ENCODE results near the gene SPO11.
A peak's percentile ranks its signal among the peaks of the same experiment; 100 is the strongest.

SPO11 gene

GRCh38 chr20:57375652-57376230, 46.1 kb downstream of the SPO11 start:
- no peaks in the 10 kb centered on the region for H3K4me1 ChIP-seq (ENCODE audit: control insufficient read depth, insufficient read depth, low read length, poor library complexity, severe bottlenecking)
- 97 to 98% methylated on average over 10 of the region's 10 CpGs for WGBS, 2 experiments (ENCODE audit: insufficient coverage in 2 of 2)
- no peaks in the 10 kb centered on the region for H3K9me3 ChIP-seq (ENCODE audit: control insufficient read depth, low read length)
- no peak overlapping the region for H3K4me3 ChIP-seq (ENCODE audit: extremely low read depth, insufficient read depth, low read length, poor library complexity, severe bottlenecking)
- no peak overlapping the region for H3K27ac ChIP-seq (ENCODE audit: low read depth, low read length, severe bottlenecking)
- H3K36me3 ChIP-seq (ENCODE audit: control insufficient read depth, insufficient read depth, low read length): peaks cover 84% of the 10 kb centered on the region

GRCh38 chr20:57377350-57377749, 47.7 kb downstream of the SPO11 start:
- Histone ChIP-seq H3K4me1 (ENCODE audit: control insufficient read depth, insufficient read depth, low read length, poor library complexity, severe bottlenecking) (no peaks in the 10 kb centered on the region), H3K9me3 (ENCODE audit: control insufficient read depth, low read length) (no peaks in the 10 kb centered on the region), H3K27ac (ENCODE audit: low read depth, low read length, severe bottlenecking) (no peak overlapping the region), H3K4me3 (ENCODE audit: extremely low read depth, insufficient read depth, low read length, poor library complexity, severe bottlenecking) (no peak overlapping the region), H3K36me3 (ENCODE audit: control insufficient read depth, insufficient read depth, low read length) (peaks cover 72% of the 10 kb centered on the region)
- WGBS, 2 experiments (ENCODE audit: insufficient coverage in 2 of 2): 77 to 91% methylated on average over 10 to 13 of the region's 13 CpGs

GRCh38 chr20:57378107-57378506, 48.5 kb downstream of the SPO11 start:
- 92 to 96% methylated on average over 9 to 14 of the region's 16 CpGs for WGBS, 2 experiments (ENCODE audit: insufficient coverage in 2 of 2)

GRCh38 chr20:57378646-57379262, 49.2 kb downstream of the SPO11 start:
- 100% methylated on average over 1 to 2 of the region's 4 CpGs for WGBS, 2 experiments (ENCODE audit: insufficient coverage in 2 of 2)
- Histone ChIP-seq H3K27ac (ENCODE audit: low read depth, low read length, severe bottlenecking) (no peak overlapping the region), H3K4me1 (ENCODE audit: control insufficient read depth, insufficient read depth, low read length, poor library complexity, severe bottlenecking) (no peaks in the 10 kb centered on the region), H3K36me3 (ENCODE audit: control insufficient read depth, insufficient read depth, low read length) (peaks cover 61% of the 10 kb centered on the region), H3K4me3 (ENCODE audit: extremely low read depth, insufficient read depth, low read length, poor library complexity, severe bottlenecking) (no peak overlapping the region), H3K9me3 (ENCODE audit: control insufficient read depth, low read length) (no peaks in the 10 kb centered on the region)

More at GRCh38 chr20:57378107-57378506, 48.5 kb downstream of the SPO11 start:
- no peak overlapping the region for H3K4me3 ChIP-seq (ENCODE audit: extremely low read depth, insufficient read depth, low read length, poor library complexity, severe bottlenecking)
- H3K9me3 ChIP-seq (ENCODE audit: control insufficient read depth, low read length): no peaks in the 10 kb centered on the region
- no peaks in the 10 kb centered on the region for H3K4me1 ChIP-seq (ENCODE audit: control insufficient read depth, insufficient read depth, low read length, poor library complexity, severe bottlenecking)
- H3K36me3 ChIP-seq (ENCODE audit: control insufficient read depth, insufficient read depth, low read length): peaks cover 68% of the 10 kb centered on the region
- H3K27ac ChIP-seq (ENCODE audit: low read depth, low read length, severe bottlenecking): no peak overlapping the region

- H3K9me3 ChIP-seq (ENCODE audit: control insufficient read depth, low read length): no peaks in the 10 kb centered on the region
- H3K4me3 ChIP-seq (ENCODE audit: extremely low read depth, insufficient read depth, low read length, poor library complexity, severe bottlenecking): no peak overlapping the region
- peak overlapping the region; percentile 24 for H3K27ac ChIP-seq (ENCODE audit: low read depth, low read length, severe bottlenecking)
- H3K36me3 ChIP-seq (ENCODE audit: control insufficient read depth, insufficient read depth, low read length): peaks cover 57% of the 10 kb centered on the region
- 100% methylated on average over 1 of the region's 5 CpGs for WGBS, 2 experiments (ENCODE audit: insufficient coverage in 2 of 2)
- H3K4me1 ChIP-seq (ENCODE audit: control insufficient read depth, insufficient read depth, low read length, poor library complexity, severe bottlenecking): no peaks in the 10 kb centered on the region
Measured at GRCh38 chr20:57379263-57379647, 49.7 kb downstream of the SPO11 start.

GRCh38 chr20:57380081-57380750, 50.6 kb downstream of the SPO11 start:
- H3K36me3 ChIP-seq (ENCODE audit: control insufficient read depth, insufficient read depth, low read length): peaks cover 47% of the 10 kb centered on the region

GRCh38 chr20:57381596-57382503, 52.2 kb downstream of the SPO11 start:
- H3K9me3 ChIP-seq (ENCODE audit: control insufficient read depth, low read length): no peaks in the 10 kb centered on the region
- H3K4me3 ChIP-seq (ENCODE audit: extremely low read depth, insufficient read depth, low read length, poor library complexity, severe bottlenecking): no peak overlapping the region
- 62% methylated on average over 18 to 20 of the region's 20 CpGs for WGBS, 2 experiments (ENCODE audit: insufficient coverage in 2 of 2)
- no peak overlapping the region for H3K27ac ChIP-seq (ENCODE audit: low read depth, low read length, severe bottlenecking)
- H3K4me1 ChIP-seq (ENCODE audit: control insufficient read depth, insufficient read depth, low read length, poor library complexity, severe bottlenecking): no peaks in the 10 kb centered on the region
- peaks cover 39% of the 10 kb centered on the region for H3K36me3 ChIP-seq (ENCODE audit: control insufficient read depth, insufficient read depth, low read length)

More at GRCh38 chr20:57380081-57380750, 50.6 kb downstream of the SPO11 start:
- Histone ChIP-seq H3K9me3 (ENCODE audit: control insufficient read depth, low read length) (no peaks in the 10 kb centered on the region), H3K27ac (ENCODE audit: low read depth, low read length, severe bottlenecking) (no peak overlapping the region), H3K4me3 (ENCODE audit: extremely low read depth, insufficient read depth, low read length, poor library complexity, severe bottlenecking) (no peak overlapping the region), H3K4me1 (ENCODE audit: control insufficient read depth, insufficient read depth, low read length, poor library complexity, severe bottlenecking) (no peaks in the 10 kb centered on the region)
- 92 to 93% methylated on average over 9 to 10 of the region's 10 CpGs for WGBS, 2 experiments (ENCODE audit: insufficient coverage in 2 of 2)

GRCh38 chr20:57382516-57382915, 52.9 kb downstream of the SPO11 start:
- Histone ChIP-seq H3K36me3 (ENCODE audit: control insufficient read depth, insufficient read depth, low read length) (peaks cover 33% of the 10 kb centered on the region), H3K9me3 (ENCODE audit: control insufficient read depth, low read length) (no peaks in the 10 kb centered on the region), H3K4me1 (ENCODE audit: control insufficient read depth, insufficient read depth, low read length, poor library complexity, severe bottlenecking) (no peaks in the 10 kb centered on the region), H3K27ac (ENCODE audit: low read depth, low read length, severe bottlenecking) (no peak overlapping the region), H3K4me3 (ENCODE audit: extremely low read depth, insufficient read depth, low read length, poor library complexity, severe bottlenecking) (no peak overlapping the region)
- 94 to 95% methylated on average over 3 to 4 of the region's 5 CpGs for WGBS, 2 experiments (ENCODE audit: insufficient coverage in 2 of 2)

GRCh38 chr20:57383447-57384347, 54.1 kb downstream of the SPO11 start:
- Histone ChIP-seq H3K9me3 (ENCODE audit: control insufficient read depth, low read length) (no peaks in the 10 kb centered on the region), H3K4me1 (ENCODE audit: control insufficient read depth, insufficient read depth, low read length, poor library complexity, severe bottlenecking) (no peaks in the 10 kb centered on the region), H3K4me3 (ENCODE audit: extremely low read depth, insufficient read depth, low read length, poor library complexity, severe bottlenecking) (no peak overlapping the region), H3K27ac (ENCODE audit: low read depth, low read length, severe bottlenecking) (no peak overlapping the region), H3K36me3 (ENCODE audit: control insufficient read depth, insufficient read depth, low read length) (peaks cover 24% of the 10 kb centered on the region)
- WGBS, 2 experiments (ENCODE audit: insufficient coverage in 2 of 2): 90 to 97% methylated on average over 12 to 14 of the region's 20 CpGs

- whole genome bisulfite sequencing, 2 experiments (ENCODE audit: insufficient coverage in 2 of 2): 93 to 96% methylated on average over 8 of the region's 8 CpGs
Measured at GRCh38 chr20:57384486-57384885, 54.9 kb downstream of the SPO11 start.

More at GRCh38 chr20:57384486-57384885, 54.9 kb downstream of the SPO11 start:
- Histone ChIP-seq H3K36me3 (ENCODE audit: control insufficient read depth, insufficient read depth, low read length) (peaks cover 21% of the 10 kb centered on the region), H3K4me3 (ENCODE audit: extremely low read depth, insufficient read depth, low read length, poor library complexity, severe bottlenecking) (no peak overlapping the region), H3K27ac (ENCODE audit: low read depth, low read length, severe bottlenecking) (no peak overlapping the region), H3K9me3 (ENCODE audit: control insufficient read depth, low read length) (no peaks in the 10 kb centered on the region), H3K4me1 (ENCODE audit: control insufficient read depth, insufficient read depth, low read length, poor library complexity, severe bottlenecking) (peaks cover 1% of the 10 kb centered on the region)
